Omental fat pad (tissue), 4 donors: Measurements from ENCODE around the gene EPHA5. TPM values are rescaled to one million over a fixed set of nuclear protein-coding genes. Genes with fewer than 3 reads are reported as not detected.

ENCODE experiments used
- ATAC-seq: fragments of 150-250 bp; one replicate; pipeline ENCODE4 v1.9.1; 2016; ENCODE audit warnings: mild to moderate bottlenecking, moderate library complexity; ENCODE audit not compliant: low FRiP score
- DNase-seq: peaks from one replicate; pipeline ENCODE4 v3.0.0-alpha.2; 2019; ENCODE audit warnings: low spot score
- CTCF ChIP-seq, 3 donors: fragments of 450-650 bp; IDR thresholded peaks; one replicate each; pipeline ENCODE4 v1.5.1; 2016 to 2017; ENCODE audit warnings: antibody characterized with exemption in 3 of 3, mild to moderate bottlenecking in 3 of 3, moderate library complexity in 2 of 3
- total RNA-seq, 4 donors: library from RNA; depleted of rRNA; stranded (reverse); fragments of >200 nt; gene quantifications; one replicate each; pipeline ENCODE4 v1.1.0, GENCODE V29; 2016

The EPHA5 gene
- total RNA-seq, 4 donors from 2014 or later, result 0.12 to 0.65 TPM; not detected in 2

DNA sequence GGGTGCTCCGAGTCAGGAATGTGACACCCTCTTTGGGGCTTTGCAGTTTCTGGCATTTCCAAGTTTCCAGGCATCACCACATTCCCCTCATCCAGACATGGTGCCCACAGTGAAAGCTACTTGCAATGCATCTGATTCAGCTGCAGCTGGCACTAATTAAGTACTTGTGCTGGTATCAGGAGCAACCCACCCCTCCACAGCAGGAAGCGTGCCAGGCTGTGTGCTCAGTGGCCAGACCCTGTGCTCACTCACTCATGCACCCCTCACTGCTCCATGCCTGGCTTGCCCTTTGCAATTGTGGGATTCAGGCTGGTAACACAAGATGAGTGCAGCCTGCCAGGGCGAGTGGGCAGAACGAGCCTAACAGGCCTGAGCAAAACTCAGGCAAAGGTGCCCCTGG, 271.2 kb downstream of the EPHA5 start:
- DNase-seq, result no peak
- TF ChIP-seq CTCF (IDR thresholded peaks at IDR 0.05), result no peak
- no peak for ATAC-seq

- DNase-seq (no peak), ATAC-seq (no peak)
- TF ChIP-seq CTCF (IDR thresholded peaks at IDR 0.05), result no peak
These were observed 277.2 kb downstream of the EPHA5 start for GRCh38 chr4:65393078-65393477.

DNA sequence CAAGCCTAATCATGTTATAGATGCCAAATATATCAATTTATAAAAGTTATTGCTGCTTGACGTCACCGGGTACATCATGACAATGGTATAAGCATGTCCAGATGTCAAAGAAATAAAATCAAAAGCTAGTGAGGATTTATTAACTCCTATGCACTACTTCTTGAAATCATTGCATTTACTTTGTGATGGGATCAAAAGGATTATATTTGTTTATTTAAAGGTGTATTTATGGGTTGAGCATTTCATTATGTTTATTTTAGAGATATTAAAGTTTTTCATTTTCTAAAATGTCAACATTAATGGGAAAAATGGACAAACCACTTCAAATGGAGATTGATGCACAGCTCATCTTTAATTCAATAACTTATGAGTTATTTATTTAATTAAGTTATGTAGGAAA, 277.8 kb downstream of the EPHA5 start:
- DNase-seq, result no peak
- no peak for ATAC-seq
- no peak for TF ChIP-seq CTCF (IDR thresholded peaks at IDR 0.05)

DNA sequence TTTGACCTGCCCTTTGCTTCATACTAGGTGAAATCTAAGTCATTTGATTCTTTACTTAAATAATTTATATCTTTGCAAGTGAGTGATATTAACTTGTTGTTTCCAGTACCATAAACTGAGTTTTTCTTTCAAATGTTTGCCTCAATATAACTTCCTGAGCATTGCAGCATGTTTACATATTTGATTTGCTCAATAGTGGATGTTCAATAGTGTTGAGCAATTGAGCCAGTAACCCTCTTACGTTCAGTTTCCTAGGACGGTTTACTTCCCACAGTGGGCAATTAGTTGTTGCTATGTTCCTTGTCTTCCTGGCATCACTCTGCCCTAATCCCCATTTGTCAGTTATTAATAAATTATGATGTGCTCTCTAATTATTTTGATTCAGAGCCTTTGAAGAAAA, 278.5 kb downstream of the EPHA5 start:
- DNase-seq (no peak), ATAC-seq (no peak)
- TF ChIP-seq CTCF (IDR thresholded peaks at IDR 0.05), result no peak

GRCh38 chr4:65391382-65391781, 278.9 kb downstream of the EPHA5 start:
- no peak for ATAC-seq
- TF ChIP-seq CTCF (IDR thresholded peaks at IDR 0.05), result no peak
- DNase-seq, result no peak

GRCh38 chr4:65386927-65387326, 283.4 kb downstream of the EPHA5 start:
- ATAC-seq, result no peak
- no peak for DNase-seq
- no peak for TF ChIP-seq CTCF (IDR thresholded peaks at IDR 0.05)

- ATAC-seq, result no peak
- no peak for DNase-seq
- no peak for TF ChIP-seq CTCF (IDR thresholded peaks at IDR 0.05)
These were observed 286.5 kb downstream of the EPHA5 start for GRCh38 chr4:65383589-65384305.
